Testis (tissue), 3 donors: ENCODE measurements around the gene FEV. TPM values are rescaled to one million over a fixed set of nuclear protein-coding genes. Genes with fewer than 3 reads are reported as not detected.
A peak's percentile ranks its signal among the peaks of the same experiment; 100 is the strongest.

ENCODE experiments used
- DNase-seq: peaks from one replicate; pipeline ENCODE4 v3.0.0-alpha.2; 2019
- H3K27ac ChIP-seq, 2 donors: fragments of 200-600 bp; sonication (generic); one replicate each; pipeline ENCODE4 v1.5.1; 2019
- H3K27me3 ChIP-seq: fragments of 200-600 bp; sonication (generic); one replicate; pipeline ENCODE4 v1.5.1; 2019
- H3K36me3 ChIP-seq: fragments of 200-600 bp; sonication (generic); one replicate; pipeline ENCODE4 v1.5.1; 2017; ENCODE audit warnings: low read depth; ENCODE audit errors: missing control alignments
- H3K4me1 ChIP-seq: fragments of 200-600 bp; sonication (generic); one replicate; pipeline ENCODE4 v1.5.1; 2019
- H3K4me3 ChIP-seq, 2 donors: fragments of 200-600 bp; sonication (generic); one replicate each; pipeline ENCODE4 v1.5.1; 2017 to 2019
- H3K9me3 ChIP-seq: fragments of 200-600 bp; sonication (generic); one replicate; pipeline ENCODE4 v1.5.1; 2017
- CTCF ChIP-seq, 3 experiments: fragments of 450-650 bp in 2 of 3; fragments of 200-600 bp in 1 of 3; sonication (generic) in 1 of 3; IDR thresholded peaks; one replicate each; pipeline ENCODE4 v1.5.1; 2016 to 2019; ENCODE audit warnings: antibody characterized with exemption in 3 of 3, mild to moderate bottlenecking in 2 of 3, moderate library complexity in 1 of 3
- POLR2A ChIP-seq: fragments of 450-650 bp; IDR thresholded peaks from one replicate; pipeline ENCODE4 v1.6.1; 2017; ENCODE audit warnings: antibody characterized with exemption, mild to moderate bottlenecking, moderate library complexity
- WGBS, 2 donors: methylation state at CpG; one replicate each; pipeline ENCODE4 v1.1.5; 2018; 5-methylcytosine and 5-hydroxymethylcytosine counted together
- intact Hi-C: fragments of 100-400 bp; cut with DNase I; formaldehyde crosslinking; loops from one replicate; pipeline ENCODE4 v1.15.1; 2023; ENCODE audit warnings: low total_unique reads
- polyA plus RNA-seq: library from polyadenylated mRNA; stranded (reverse); fragments of 350-450 nt; fragmentation: Illumina TruSeq; extraction: RNeasy Lipid Tissue Mini Kit (QIAGEN cat#74804); gene quantifications from one replicate; pipeline ENCODE4 v1.2.3, GENCODE V29; 2014; ENCODE audit warnings: low read depth, low replicate concordance; ENCODE audit not compliant: insufficient read depth
- total RNA-seq, 2 donors: library from RNA; depleted of rRNA; stranded (reverse); fragments of >200 nt; gene quantifications; one replicate each; pipeline ENCODE4 v1.2.3, GENCODE V29; 2016

Gene FEV
- total and polyA plus RNA-seq, 3 donors from 2014 or later, result not detected

DNA sequence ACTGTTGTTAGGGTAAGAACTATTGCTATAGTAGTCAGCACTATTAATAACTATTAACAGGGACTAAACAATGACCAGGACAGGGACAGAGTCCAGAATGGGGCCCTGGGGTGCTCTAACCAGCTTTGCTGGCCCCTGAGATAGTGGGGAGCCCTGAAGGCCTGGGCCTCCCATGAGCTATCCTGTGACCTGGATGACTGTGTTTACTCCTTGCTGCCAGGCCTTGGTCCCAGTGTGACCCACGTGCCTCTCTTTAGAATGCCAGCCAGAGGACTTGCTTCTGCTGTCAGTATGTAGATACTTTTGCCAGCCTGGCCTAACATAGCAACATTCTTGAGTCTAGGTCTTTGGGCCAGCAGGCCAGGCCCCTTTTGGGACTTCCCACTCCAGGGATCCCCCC lies 14.1 kb downstream of the FEV start:
- no peak for DNase-seq
- Histone ChIP-seq H3K27me3 (no peaks in the 10 kb centered on the region), H3K4me1 (no peaks in the 10 kb centered on the region), H3K36me3 (no peaks in the 10 kb centered on the region), H3K4me3 (no peak overlapping the region), H3K9me3 (no peaks in the 10 kb centered on the region), H3K27ac (no peak overlapping the region)
- 14 to 17% methylated on average over 1 of the region's 1 CpG for WGBS, 2 donors
- TF ChIP-seq POLR2A, result no peak
- no peak for TF ChIP-seq CTCF (IDR thresholded peaks at IDR 0.05)
- intact Hi-C loops, result no loop called here

GRCh38 chr2:218964041-218964771 lies 20.8 kb downstream of the FEV start:
- H3K27me3 ChIP-seq, result no peaks in the 10 kb centered on the region
- intact Hi-C loops, result no loop called here
- no peaks in the 10 kb centered on the region for H3K4me1 ChIP-seq
- no peak overlapping the region for H3K27ac ChIP-seq
- no peak for DNase-seq
- no peaks in the 10 kb centered on the region for H3K36me3 ChIP-seq
- TF ChIP-seq POLR2A, result no peak
- TF ChIP-seq CTCF (IDR thresholded peaks at IDR 0.05), result no peak
- WGBS, 2 donors, result 44 to 45% methylated on average over 5 of the region's 5 CpGs
- H3K9me3 ChIP-seq, result no peaks in the 10 kb centered on the region
- no peak overlapping the region for H3K4me3 ChIP-seq

DNA sequence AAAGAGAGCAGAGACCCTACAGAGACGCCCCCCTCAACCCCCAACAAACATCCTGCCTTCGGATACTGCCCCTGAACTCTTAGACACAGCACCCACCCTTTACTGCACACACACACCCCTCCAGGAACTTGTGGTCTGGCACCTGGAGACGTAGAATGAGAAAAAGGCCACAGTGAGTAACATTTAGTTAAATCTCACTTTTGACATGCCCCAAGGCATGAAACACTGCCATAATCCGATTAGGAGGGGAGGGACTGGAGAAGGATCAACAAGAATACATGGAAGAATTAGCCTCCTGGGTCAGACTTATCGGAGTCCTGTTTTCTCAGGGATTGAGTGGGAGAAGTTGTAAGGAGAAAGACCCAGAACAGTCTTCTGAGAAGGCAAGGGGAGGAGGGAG lies 21.4 kb downstream of the FEV start:
- Histone ChIP-seq H3K4me1 (no peaks in the 10 kb centered on the region), H3K27ac (no peak overlapping the region), H3K27me3 (no peaks in the 10 kb centered on the region), H3K36me3 (no peaks in the 10 kb centered on the region), H3K9me3 (no peaks in the 10 kb centered on the region), H3K4me3 (peak overlapping the region in 1 of 2 donors; percentile 35)
- intact Hi-C loops, result no loop called here
- WGBS, 2 donors, result 2 to 9% methylated on average over 5 of the region's 5 CpGs
- no peak for DNase-seq
- TF ChIP-seq CTCF (IDR thresholded peaks at IDR 0.05) (no peak), POLR2A (no peak)

GRCh38 chr2:218962859-218963492 lies 22.0 kb downstream of the FEV start:
- WGBS, 2 donors, result 2 to 3% methylated on average over 16 to 37 of the region's 42 CpGs
- DNase-seq, result peak; percentile 84
- H3K27me3 ChIP-seq, result no peaks in the 10 kb centered on the region
- TF ChIP-seq CTCF (IDR thresholded peaks at IDR 0.05) (no peak), POLR2A (no peak)
- peak overlapping the region in 1 of 2 donors; percentile 35 for H3K4me3 ChIP-seq
- no peaks in the 10 kb centered on the region for H3K4me1 ChIP-seq
- intact Hi-C loops, result no loop called here
- H3K36me3 ChIP-seq, result no peaks in the 10 kb centered on the region
- H3K9me3 ChIP-seq, result no peaks in the 10 kb centered on the region
- no peak overlapping the region for H3K27ac ChIP-seq
